HG03342 (cell line): Measurements from ENCODE around the gene GABRB2.
"Not testable (repeated sequence)": the region's sequence is repeated elsewhere in the genome, so short reads cannot be mapped to it uniquely, and the experiment has no call there.

Experiments used
- ATAC-seq: cut with Tn5 transposase; IDR thresholded peaks from one replicate; pipeline ENCODE4 v1.9.1; 2021; ENCODE audit warnings: mild to moderate bottlenecking, moderate library complexity; ENCODE audit not compliant: unreplicated experiment

The GABRB2 gene

DNA sequence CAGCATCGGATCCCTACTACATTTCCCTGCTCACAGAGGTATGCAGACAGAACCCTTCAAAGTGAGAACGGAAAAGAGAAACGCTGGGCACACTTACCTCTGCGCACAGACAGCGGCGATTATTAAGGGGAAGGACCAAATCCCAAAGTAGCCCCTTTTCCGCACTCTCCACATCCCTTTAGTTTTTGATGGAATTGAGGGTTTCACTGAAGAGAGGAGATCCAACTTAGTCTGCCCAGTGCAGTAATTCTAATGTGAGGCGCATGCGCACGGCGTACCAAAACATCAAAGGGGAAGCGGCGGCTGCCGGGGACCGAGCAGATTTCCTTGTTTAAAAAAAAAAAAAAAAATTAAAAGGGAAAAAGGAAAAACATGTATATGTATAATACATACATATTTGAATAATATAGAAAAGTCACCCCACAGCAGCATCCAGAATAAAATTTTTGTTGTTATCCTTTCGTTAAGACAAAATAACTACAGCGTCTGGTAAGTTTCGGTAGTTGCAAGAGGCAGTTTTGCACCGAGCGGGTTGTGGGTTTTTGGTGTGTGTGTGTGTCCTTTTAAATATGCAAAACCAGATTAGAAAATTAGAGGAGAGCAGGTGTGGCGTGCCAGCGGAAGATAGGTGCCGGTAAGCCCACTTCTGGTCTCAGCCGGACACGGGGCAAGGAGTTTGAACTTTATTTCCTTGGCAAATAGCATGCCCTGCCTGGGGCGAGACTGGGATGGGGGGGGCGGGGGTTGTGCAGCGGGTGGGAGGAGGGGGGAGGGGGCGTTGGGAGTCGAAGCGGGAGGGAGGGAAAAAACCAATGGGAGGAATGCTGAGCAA, at the start of gene GABRB2:
Gene GABRB2, minus strand, starts transcription at position 256 of the 832 bp plus-strand sequence. Its CDS starts 82 bp downstream, at position 174.
- ATAC-seq = peak; percentile 68

- no peak for ATAC-seq
Measured at GRCh38 chr5:161585798-161586197, 39.3 kb upstream of the GABRB2 start.

GRCh38 chr5:161580621-161581020, 34.1 kb upstream of the GABRB2 start:
- ATAC-seq = no peak

GRCh38 chr5:161572914-161573313, 26.4 kb upstream of the GABRB2 start:
- ATAC-seq = no peak

DNA sequence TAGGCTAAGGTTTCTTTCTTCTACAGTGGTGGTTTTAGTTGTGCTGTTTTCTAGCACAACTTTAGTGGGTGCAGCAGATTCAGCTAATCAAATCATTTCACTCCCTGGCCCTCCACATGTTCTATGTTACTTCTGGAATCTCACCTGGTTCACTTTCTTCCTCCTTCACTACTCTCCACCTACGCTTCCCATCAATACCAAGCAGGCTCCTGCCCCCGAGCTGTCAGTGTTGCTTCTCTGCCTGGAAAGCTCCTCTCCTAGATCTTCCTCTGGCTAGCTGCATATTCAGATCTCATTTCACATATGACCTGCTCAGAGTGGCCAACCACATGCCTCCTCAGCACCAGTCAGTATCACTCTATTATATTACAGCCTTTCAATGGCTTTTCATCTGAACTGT, 19.6 kb upstream of the GABRB2 start:
- no peak for ATAC-seq

GRCh38 chr5:161562446-161562845, 15.9 kb upstream of the GABRB2 start:
- no peak for ATAC-seq

DNA sequence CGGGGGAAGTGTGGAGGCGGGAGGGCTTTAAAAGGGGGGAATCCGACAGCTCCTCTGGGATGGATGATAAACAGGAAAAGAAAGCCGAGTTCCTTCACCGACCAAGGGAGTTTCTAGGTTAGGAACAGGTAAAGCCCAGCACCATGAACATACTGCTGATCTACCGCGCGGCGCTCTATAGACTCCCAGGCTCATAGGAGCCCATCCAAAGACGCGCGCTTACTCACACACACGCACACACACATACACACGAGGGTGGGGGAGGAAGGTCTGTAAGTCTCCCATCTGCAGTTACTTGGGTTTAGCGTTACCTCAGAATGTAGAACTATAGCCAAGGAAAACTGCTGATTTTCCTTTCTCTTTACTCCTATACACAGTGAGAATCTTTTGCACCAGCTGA, 2.6 kb upstream of the GABRB2 start:
- no peak for ATAC-seq

DNA sequence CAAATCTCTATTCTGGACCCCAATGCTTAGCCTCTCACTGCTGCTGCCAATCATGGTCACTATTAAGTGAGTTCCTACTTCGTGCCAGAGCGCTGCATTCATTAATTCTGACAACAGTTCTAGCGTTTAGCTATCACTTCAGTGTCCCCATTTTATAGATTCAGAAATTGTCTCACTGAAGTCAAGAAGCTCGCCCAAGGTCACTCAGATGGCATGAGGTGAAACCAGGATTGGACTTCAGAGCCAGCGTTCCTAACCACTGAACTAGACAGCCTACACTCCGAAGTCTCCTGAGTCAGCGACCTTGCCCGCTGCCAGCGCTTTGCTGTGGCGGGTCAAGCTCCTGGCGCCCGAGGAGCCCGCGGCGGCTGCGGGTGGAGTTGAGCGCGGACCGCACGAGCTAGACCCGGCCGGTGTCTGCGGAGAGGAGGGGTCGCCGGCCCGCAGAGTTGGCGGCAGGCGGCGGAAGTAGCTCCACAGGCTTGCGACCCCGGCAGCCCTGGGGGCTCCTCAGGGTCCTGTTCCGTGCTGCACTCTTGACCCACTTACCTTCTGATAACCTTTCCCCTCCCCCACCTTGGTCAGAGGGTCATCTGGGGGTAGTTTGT, 2.1 kb upstream of the GABRB2 start:
- ATAC-seq = no peak

DNA sequence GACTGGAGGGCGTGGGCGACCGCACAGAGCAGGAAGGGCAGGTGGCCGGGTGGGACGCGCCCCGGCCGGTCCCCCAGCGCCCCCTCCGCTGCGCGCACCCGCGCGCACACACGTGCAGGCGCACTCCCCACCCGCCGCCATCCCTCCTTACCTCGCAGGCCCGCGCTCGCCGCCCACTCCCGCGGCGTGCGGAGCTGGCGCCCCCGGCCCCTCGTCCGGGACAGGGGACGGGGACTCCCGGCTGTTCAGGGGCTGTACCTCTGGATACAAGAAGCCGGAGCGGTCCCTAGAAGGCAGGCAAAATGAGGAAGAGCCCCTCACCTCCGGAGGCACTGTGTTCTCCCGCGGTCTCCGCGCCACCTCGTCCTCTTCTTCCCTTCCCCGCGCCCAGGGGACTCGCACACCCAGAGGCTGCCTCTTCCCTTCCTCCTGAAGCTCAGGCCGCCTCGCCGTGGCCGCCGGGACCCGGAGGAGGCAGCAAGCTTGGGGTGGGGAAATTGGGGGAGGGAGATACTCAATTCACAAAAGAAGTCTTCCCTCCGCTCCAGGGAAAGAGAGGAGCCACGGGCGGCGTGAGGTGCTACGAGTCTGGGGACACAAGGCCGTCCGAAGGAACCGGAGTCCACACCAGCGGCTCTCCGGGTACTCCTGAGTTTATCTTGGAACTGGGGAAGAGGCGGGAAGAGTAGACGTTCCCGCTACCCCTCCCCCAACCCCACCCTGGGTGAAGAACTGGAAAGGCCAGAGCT, 1.4 kb upstream of the GABRB2 start:
- ATAC-seq = no peak

- no peak for ATAC-seq
Measured at GRCh38 chr5:161547406-161547737, 847 bp upstream of the GABRB2 start.

DNA sequence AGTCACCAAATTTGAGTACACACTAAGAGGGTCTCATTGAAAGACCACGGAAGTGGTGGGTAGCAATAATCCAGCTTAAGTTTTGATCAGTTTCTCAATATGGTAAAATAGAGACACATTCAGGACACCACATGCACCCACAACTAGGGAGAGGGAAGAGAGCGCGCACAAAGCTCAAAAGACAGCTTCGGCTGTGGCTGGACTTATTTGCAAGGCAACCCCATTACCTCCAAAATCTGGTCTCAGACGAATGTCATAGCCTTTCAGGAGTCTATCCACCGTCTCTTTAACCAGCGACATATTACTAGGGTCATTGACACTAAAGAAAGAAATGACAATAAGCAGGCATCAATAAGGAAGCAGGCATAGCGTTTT, 443 bp downstream of the GABRB2 start:
- ATAC-seq = peak; percentile 1

GRCh38 chr5:161545344-161546094, 1.0 kb downstream of the GABRB2 start:
- no peak for ATAC-seq

DNA sequence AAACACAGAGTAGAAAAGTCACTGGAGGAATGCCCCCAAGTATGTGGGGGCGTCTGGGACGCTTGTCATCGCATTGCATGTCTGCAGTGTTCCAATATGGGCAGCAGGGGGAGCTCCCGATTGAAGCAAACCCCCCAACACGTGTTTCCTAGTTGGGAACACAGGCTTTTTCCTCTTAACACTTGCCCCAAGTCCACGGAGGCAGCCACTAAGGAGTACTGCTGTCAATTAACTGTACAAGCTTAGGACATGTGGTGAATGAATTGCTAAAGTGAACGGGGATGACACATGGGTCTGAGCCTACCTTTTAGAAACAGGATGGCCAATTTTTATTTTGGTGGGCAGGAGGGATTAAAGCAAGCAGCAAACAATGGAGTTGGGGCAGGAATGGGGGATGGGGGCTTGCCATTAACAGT, 2.2 kb downstream of the GABRB2 start:
- peak; percentile 62 for ATAC-seq

GRCh38 chr5:161539016-161539415, 7.5 kb downstream of the GABRB2 start:
- ATAC-seq = no peak

- ATAC-seq = peak; percentile 70
Measured at GRCh38 chr5:161535762-161536161, 10.8 kb downstream of the GABRB2 start.

DNA sequence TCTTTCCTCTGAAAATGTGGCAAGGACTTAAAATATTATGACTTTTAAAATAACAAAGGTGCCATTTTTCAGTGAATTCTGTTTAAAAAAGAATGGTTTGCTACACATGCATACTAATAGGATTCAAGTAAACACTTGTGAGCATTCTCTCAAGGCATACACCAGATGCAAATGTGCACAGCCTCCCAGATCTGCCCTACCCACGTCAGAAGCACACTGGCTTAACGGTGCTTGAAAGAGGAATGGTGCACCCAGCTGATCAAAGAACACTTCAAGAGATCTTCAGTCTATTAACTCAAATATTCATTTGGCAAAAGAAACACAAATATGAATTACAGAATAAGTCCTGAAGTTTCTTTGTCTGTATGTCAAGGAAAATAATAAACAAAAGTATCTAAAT, 15.8 kb downstream of the GABRB2 start:
- ATAC-seq = no peak

GRCh38 chr5:161513942-161514341, 32.6 kb downstream of the GABRB2 start:
- ATAC-seq = no peak

GRCh38 chr5:161507591-161507990, 38.9 kb downstream of the GABRB2 start:
- ATAC-seq = peak; percentile 79

- not testable (repeated sequence) for ATAC-seq
Measured at GRCh38 chr5:161505160-161505559, 41.4 kb downstream of the GABRB2 start.

- no peak for ATAC-seq
Measured at GRCh38 chr5:161498531-161498930, 48.0 kb downstream of the GABRB2 start.

GRCh38 chr5:161483721-161484120, 62.8 kb downstream of the GABRB2 start:
- ATAC-seq = no peak
